ENCODE data around the gene PRPF4. TPM values are rescaled to one million over a fixed set of nuclear protein-coding genes. Genes with fewer than 3 reads are reported as not detected.
A peak's percentile ranks its signal among the peaks of the same experiment; 100 is the strongest.

The PRPF4 gene
- total and polyA plus RNA-seq, 9 of the 15 experiments (the other 6 are each of a cell fraction or from before 2014, with no cell fraction given), result 25.8 to 66.0 (median 39.8) TPM

- TF ChIP-seq TCFL5 (CRISPR knock-in tag; conservative IDR thresholded peaks at IDR 0.05) (no peak), SREBF2 (CRISPR knock-in tag; IDR thresholded peaks at IDR 0.05) (no peak), SAP30 (IDR thresholded peaks at IDR 0.05; ENCODE audit: borderline replicate concordance, insufficient read depth, low read depth, low read length, poor library complexity, severe bottlenecking) (no peak), ZNF124 (CRISPR knock-in tag; IDR thresholded peaks at IDR 0.05) (no peak), ETV1 (tag; conservative IDR thresholded peaks at IDR 0.05; ENCODE audit: low read depth) (peak; percentile 44; the same call in 1 of the 2 replicates), KAT2B (IDR thresholded peaks at IDR 0.05; ENCODE audit: low read depth, low read length) (no peak), MEF2D (tag; conservative IDR thresholded peaks at IDR 0.05; ENCODE audit: low read depth) (no peak), IRF1 (CRISPR knock-in tag; IDR thresholded peaks at IDR 0.05; ENCODE audit: borderline replicate concordance) (no peak), CLOCK (CRISPR knock-in tag; IDR thresholded peaks at IDR 0.05; ENCODE audit: borderline replicate concordance) (no peak), LCOR (CRISPR knock-in tag; IDR thresholded peaks at IDR 0.05) (no peak), CREM (IDR thresholded peaks at IDR 0.05; ENCODE audit: low read depth) (peak; percentile 77), BHLHE40 (IDR thresholded peaks at IDR 0.05; ENCODE audit: low read length) (peak; percentile 65; the same call in 1 of the 2 replicates), GATA2 (CRISPR knock-in tag; IDR thresholded peaks at IDR 0.05) (peak; percentile 46; the same call in 1 of the 2 replicates), E2F6 (IDR thresholded peaks at IDR 0.05; ENCODE audit: borderline replicate concordance in 1 of 2, extremely low read depth in 1 of 2, insufficient read depth in 1 of 2, insufficient read length in 1 of 2, low read depth in 1 of 2, low read length in 1 of 2, poor library complexity in 1 of 2, severe bottlenecking in 1 of 2) (peak in 1 of 2 experiments; percentile 38), GTF2E2 (tag; IDR thresholded peaks at IDR 0.05) (no peak), ARID2 (IDR thresholded peaks at IDR 0.05) (no peak), ZNF23 (CRISPR knock-in tag; IDR thresholded peaks at IDR 0.05) (no peak), WHSC1 (IDR thresholded peaks at IDR 0.05; ENCODE audit: low read length) (no peak), FOXP1 (CRISPR knock-in tag; IDR thresholded peaks at IDR 0.05) (no peak)
- TF ChIP-seq, protein P1, sequence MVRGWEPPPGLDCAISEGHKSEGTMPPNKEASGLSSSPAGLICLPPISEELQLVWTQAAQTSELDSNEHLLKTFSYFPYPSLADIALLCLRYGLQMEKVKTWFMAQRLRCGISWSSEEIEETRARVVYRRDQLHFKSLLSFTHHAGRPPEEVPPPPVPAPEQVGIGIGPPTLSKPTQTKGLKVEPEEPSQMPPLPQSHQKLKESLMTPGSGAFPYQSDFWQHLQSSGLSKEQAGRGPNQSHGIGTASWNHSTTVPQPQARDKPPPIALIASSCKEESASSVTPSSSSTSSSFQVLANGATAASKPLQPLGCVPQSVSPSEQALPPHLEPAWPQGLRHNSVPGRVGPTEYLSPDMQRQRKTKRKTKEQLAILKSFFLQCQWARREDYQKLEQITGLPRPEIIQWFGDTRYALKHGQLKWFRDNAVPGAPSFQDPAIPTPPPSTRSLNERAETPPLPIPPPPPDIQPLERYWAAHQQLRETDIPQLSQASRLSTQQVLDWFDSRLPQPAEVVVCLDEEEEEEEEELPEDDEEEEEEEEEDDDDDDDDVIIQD (CRISPR knock-in tag; IDR thresholded peaks at IDR 0.05), result no peak
- TF ChIP-seq, protein P2, sequence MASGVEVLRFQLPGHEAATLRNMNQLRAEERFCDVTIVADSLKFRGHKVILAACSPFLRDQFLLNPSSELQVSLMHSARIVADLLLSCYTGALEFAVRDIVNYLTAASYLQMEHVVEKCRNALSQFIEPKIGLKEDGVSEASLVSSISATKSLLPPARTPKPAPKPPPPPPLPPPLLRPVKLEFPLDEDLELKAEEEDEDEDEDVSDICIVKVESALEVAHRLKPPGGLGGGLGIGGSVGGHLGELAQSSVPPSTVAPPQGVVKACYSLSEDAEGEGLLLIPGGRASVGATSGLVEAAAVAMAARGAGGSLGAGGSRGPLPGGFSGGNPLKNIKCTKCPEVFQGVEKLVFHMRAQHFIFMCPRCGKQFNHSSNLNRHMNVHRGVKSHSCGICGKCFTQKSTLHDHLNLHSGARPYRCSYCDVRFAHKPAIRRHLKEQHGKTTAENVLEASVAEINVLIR (CRISPR knock-in tag; IDR thresholded peaks at IDR 0.05), result 0 out of 2 replicates have a peak, but pooled peaks have one; percentile 40
These were observed 47.3 kb upstream of the PRPF4 start (continued) for GRCh38 chr9:113228130-113228665.

Measured in K562 (cell line).